Left ventricle myocardium inferior (tissue), 1 donor: ENCODE measurements around the gene PER1. TPM values are rescaled to one million over a fixed set of nuclear protein-coding genes. Genes with fewer than 3 reads are reported as not detected.

ENCODE experiments used
- DNase-seq: peaks from one replicate; pipeline ENCODE4 v3.0.0-alpha.2; 2020
- H3K27ac ChIP-seq: fragments of 200-600 bp; replicated peaks from 2 replicates; pipeline ENCODE4 v1.8.0; 2021
- H3K27me3 ChIP-seq: fragments of 200-600 bp; 2 replicates; pipeline ENCODE4 v1.8.0; 2021; ENCODE audit warnings: low read depth
- H3K36me3 ChIP-seq: fragments of 200-600 bp; 2 replicates; pipeline ENCODE4 v1.8.0; 2021
- H3K4me1 ChIP-seq: fragments of 200-600 bp; 2 replicates; pipeline ENCODE4 v1.8.0; 2021
- H3K4me3 ChIP-seq: fragments of 200-600 bp; 2 replicates; pipeline ENCODE4 v1.8.0; 2021; ENCODE audit warnings: mild to moderate bottlenecking, moderate library complexity
- H3K9me3 ChIP-seq: fragments of 200-600 bp; replicated peaks from 2 replicates; pipeline ENCODE4 v1.8.0; 2021
- CTCF ChIP-seq: fragments of 200-600 bp; IDR thresholded peaks from 2 replicates; pipeline ENCODE4 v1.8.0; 2021; ENCODE audit warnings: antibody characterized with exemption, mild to moderate bottlenecking, borderline replicate concordance
- intact Hi-C: fragments of 100-400 bp; cut with micrococcal nuclease; formaldehyde crosslinking; loops from one replicate; pipeline ENCODE4 v1.11.0; 2022
- total RNA-seq: library from RNA; stranded (reverse); fragmentation: NEBNext Ultra II Directional; extraction: Animal tissue kit (Norgen Biotek cat#: 25700); gene quantifications from one replicate; pipeline ENCODE4 v1.2.1, GENCODE V29; 2021
- donor health status: DM: no; HTN: yes; CAD: no; lungs with severe emphysema.

Gene PER1
- total RNA-seq, 1 donor from 2014 or later: 109 TPM

GRCh38 chr17:8121681-8122421 lies 30.4 kb downstream of the PER1 start:
- peak overlapping the region; percentile 84 for H3K4me3 ChIP-seq
- peak overlapping the region; percentile 41 for H3K27ac ChIP-seq
- TF ChIP-seq CTCF: peak; percentile 62
- H3K27me3 ChIP-seq: peaks cover 40% of the 10 kb centered on the region
- no peaks in the 10 kb centered on the region for H3K36me3 ChIP-seq
- intact Hi-C loops: loop anchor here (10.0 kb wide), 1 partner anchor 63 kb away; no protein-coding TSS in a partner anchor
- DNase-seq: no peak
- peaks cover 86% of the 10 kb centered on the region for H3K4me1 ChIP-seq
- no peaks in the 10 kb centered on the region for H3K9me3 ChIP-seq

- no peak for DNase-seq
- Histone ChIP-seq H3K27me3 (peaks cover 45% of the 10 kb centered on the region), H3K27ac (peak overlapping the region; percentile 41), H3K9me3 (no peaks in the 10 kb centered on the region), H3K4me3 (peak overlapping the region; percentile 84), H3K36me3 (no peaks in the 10 kb centered on the region), H3K4me1 (peaks cover 81% of the 10 kb centered on the region)
- no peak for TF ChIP-seq CTCF
- intact Hi-C loops: loop anchor here (10.0 kb wide), 1 partner anchor 63 kb away; no protein-coding TSS in a partner anchor
Measured at GRCh38 chr17:8121407-8121680, 30.9 kb downstream of the PER1 start.

GRCh38 chr17:8120520-8121406 lies 31.4 kb downstream of the PER1 start:
- no peaks in the 10 kb centered on the region for H3K36me3 ChIP-seq
- TF ChIP-seq CTCF: peak; percentile 34
- no peak for DNase-seq
- H3K27me3 ChIP-seq: peaks cover 51% of the 10 kb centered on the region
- H3K4me1 ChIP-seq: peaks cover 76% of the 10 kb centered on the region
- peak overlapping the region; percentile 84 for H3K4me3 ChIP-seq
- peak overlapping the region; percentile 85 for H3K27ac ChIP-seq
- intact Hi-C loops: loop anchor here (10.0 kb wide), 1 partner anchor 64 kb away; no protein-coding TSS in a partner anchor
- no peaks in the 10 kb centered on the region for H3K9me3 ChIP-seq

GRCh38 chr17:8119581-8120519 lies 32.4 kb downstream of the PER1 start:
- peaks cover 60% of the 10 kb centered on the region for H3K27me3 ChIP-seq
- intact Hi-C loops: loop anchor here (2.0 to 10.0 kb wide), 2 partner anchors 65 to 103 kb away; no protein-coding TSS in a partner anchor
- TF ChIP-seq CTCF: no peak
- no peaks in the 10 kb centered on the region for H3K9me3 ChIP-seq
- no peaks in the 10 kb centered on the region for H3K36me3 ChIP-seq
- peak; percentile 75 for DNase-seq
- peak overlapping the region; percentile 85 for H3K27ac ChIP-seq
- H3K4me3 ChIP-seq: peak overlapping the region; percentile 84
- H3K4me1 ChIP-seq: peaks cover 68% of the 10 kb centered on the region
